Tibial nerve (tissue), 3 donors: ENCODE data around the gene SP1.

ENCODE experiments used
- POLR2A ChIP-seq, 2 donors: fragments of 450-650 bp; IDR thresholded peaks; one replicate each; pipeline ENCODE4 v1.6.1; 2017; ENCODE audit warnings: antibody characterized with exemption in 2 of 2, mild to moderate bottlenecking in 2 of 2, moderate library complexity in 2 of 2
- TF ChIP-seq, protein P1 (sequence below), 5 experiments: fragments of 200-600 bp in 3 of 5; fragments of 450-650 bp in 2 of 5; sonication (generic) in 3 of 5; IDR thresholded peaks; one replicate each; pipeline ENCODE4 v1.5.1; 2016 to 2019; ENCODE audit warnings: antibody characterized with exemption in 5 of 5, mild to moderate bottlenecking in 3 of 5, moderate library complexity in 2 of 5

GRCh38 chr12:53419756-53420155, 39.8 kb downstream of the SP1 start:
- no peak for TF ChIP-seq POLR2A (IDR thresholded peaks at IDR 0.05)
- TF ChIP-seq, protein P1, sequence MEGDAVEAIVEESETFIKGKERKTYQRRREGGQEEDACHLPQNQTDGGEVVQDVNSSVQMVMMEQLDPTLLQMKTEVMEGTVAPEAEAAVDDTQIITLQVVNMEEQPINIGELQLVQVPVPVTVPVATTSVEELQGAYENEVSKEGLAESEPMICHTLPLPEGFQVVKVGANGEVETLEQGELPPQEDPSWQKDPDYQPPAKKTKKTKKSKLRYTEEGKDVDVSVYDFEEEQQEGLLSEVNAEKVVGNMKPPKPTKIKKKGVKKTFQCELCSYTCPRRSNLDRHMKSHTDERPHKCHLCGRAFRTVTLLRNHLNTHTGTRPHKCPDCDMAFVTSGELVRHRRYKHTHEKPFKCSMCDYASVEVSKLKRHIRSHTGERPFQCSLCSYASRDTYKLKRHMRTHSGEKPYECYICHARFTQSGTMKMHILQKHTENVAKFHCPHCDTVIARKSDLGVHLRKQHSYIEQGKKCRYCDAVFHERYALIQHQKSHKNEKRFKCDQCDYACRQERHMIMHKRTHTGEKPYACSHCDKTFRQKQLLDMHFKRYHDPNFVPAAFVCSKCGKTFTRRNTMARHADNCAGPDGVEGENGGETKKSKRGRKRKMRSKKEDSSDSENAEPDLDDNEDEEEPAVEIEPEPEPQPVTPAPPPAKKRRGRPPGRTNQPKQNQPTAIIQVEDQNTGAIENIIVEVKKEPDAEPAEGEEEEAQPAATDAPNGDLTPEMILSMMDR (IDR thresholded peaks at IDR 0.05), result no peak
